Stimulated activated CD4-positive, alpha-beta T cell treated with anti-CD3 and anti-CD28 coated beads, Interleukin-4, amount 100 ng/mL, for 24 hours (primary cell): ENCODE measurements around the gene RNF182.
"Not testable (repeated sequence)": the region's sequence is repeated elsewhere in the genome, so short reads cannot be mapped to it uniquely, and the experiment has no call there.

Experiments used
- DNase-seq: peaks from one replicate; pipeline ENCODE4 v3.0.0-alpha.2; 2020

The RNF182 gene

GRCh38 chr6:13972602-13973001 is 47.9 kb downstream of the RNF182 start:
- DNase-seq: not testable (repeated sequence)

- not testable (repeated sequence) for DNase-seq
These were observed 48.7 kb downstream of the RNF182 start for GRCh38 chr6:13973422-13973821.

DNA sequence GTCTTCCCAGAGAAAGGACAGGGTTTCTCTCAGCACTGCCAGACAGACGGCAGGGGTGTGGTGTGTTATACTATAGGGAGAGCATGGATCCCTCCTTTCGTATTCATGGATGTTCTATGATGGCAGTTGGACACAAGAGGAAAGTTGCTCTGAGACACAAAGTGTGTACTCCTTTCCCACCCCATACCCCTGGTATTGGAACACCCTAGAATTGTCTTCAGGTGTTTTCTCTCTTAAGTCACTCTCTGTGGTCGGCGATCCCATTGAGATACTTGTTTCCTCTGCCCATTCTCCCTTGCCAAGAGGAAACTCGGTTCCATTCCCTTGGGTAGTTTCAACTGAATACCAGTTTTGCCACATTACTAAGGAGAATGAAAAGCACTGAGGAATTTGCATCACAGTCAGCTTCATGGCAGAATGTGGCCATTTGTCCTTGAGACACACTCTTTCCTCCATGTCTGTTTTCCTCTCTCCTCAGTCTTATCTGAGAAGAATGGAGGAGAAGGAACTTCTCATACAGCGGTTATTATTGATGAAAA is 53.4 kb downstream of the RNF182 start:
- no peak for DNase-seq

- DNase-seq: no peak
These were observed 54.0 kb downstream of the RNF182 start for GRCh38 chr6:13978787-13979186.

- no peak for DNase-seq
These were observed 54.8 kb downstream of the RNF182 start for GRCh38 chr6:13979284-13980171.

- no peak for DNase-seq
These were observed 55.8 kb downstream of the RNF182 start for GRCh38 chr6:13980534-13980933.

DNA sequence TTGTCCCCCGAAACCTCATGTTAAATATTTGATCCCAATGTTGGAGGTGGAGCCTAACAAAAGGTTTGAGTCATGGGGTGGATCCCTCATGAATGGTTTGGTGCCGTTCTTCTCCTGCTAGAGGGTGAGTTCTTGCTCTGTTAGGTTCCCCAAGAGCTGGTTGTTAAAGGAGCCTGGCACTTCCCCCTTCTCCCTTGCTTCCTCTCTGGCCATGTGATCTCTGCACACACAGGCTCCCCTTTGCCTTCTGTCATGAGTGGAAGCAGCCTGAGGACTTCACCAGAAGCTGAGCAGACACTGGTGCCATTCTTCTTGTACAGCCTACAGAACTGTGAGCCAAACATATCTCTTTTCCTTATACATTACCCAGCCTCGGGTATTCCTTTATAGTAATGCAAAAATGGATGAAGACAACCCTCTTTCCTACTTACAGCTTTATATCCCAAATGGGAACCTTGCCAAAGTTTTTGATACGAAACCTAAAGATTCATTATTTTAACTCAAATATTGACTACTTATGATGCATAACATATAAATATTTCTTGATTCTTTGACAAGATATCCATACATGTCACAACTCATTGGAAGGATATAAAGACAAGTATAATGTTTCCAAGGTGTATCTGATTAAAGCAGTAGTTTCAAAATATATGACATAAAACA is 61.0 kb downstream of the RNF182 start:
- no peak for DNase-seq

DNA sequence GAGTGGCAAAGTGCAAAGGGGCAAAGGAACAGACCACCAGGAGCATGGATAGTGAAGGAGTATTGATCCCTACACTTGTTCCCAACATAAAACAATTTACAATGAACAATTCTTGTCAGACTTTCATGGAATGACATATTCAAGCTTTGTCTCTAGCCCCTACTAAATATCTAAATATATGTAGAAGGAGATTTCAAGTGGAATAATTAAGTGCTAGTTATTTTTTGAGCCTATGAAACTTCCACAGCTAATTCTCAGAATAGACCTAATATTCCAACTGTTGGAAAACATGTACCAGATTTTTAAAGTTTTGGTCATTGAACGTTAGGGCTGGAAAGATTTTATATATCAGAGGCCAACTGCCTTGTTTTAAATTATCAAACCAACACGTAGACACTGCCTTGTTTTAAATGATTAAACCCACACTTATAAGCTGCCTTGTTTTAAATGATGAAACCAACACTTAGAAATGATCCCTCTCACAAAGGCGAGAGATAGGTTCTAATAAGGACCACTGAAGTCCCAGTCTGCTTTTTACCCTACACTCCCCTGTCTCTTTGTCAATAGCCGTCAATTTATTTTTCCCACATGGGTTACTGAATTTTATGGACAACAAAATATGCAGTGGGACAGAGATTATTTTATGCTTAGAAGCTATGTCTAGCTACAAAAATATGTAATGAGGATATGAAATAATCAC is 62.1 kb downstream of the RNF182 start:
- no peak for DNase-seq

- DNase-seq: no peak
These were observed 62.7 kb downstream of the RNF182 start for GRCh38 chr6:13987400-13987865.

DNA sequence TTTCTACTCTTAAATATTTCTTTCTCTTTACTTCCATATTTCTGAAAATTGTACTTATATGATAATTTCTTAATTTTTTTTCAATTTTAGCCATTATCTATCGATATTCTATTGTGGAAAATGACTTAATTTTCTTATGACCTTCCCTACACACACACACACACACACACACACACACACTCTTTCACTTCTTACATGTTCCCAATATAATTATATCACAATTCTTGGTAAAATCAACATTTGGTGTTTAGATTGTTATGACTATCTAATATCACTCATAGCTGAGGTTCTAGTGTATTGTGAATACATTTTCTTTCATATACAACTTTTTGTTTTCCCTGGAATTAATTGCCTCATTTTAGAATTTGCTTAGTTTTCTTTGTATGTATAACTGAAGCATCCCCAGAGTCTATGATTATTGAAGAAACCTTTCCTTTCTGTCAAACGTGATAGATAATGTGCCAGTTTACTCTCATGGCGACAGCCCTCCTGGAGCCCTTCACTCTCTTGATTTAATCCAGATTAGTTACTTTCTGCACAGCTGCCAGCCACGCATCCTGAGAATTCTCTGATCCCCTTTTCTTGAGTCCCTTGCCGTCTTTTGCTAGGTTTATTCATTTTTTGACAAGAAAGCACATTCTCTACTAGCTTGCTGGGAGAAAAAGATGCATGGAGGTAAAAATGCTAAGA is 63.4 kb downstream of the RNF182 start:
- no peak for DNase-seq

GRCh38 chr6:13988908-13989307 is 64.2 kb downstream of the RNF182 start:
- no peak for DNase-seq

DNA sequence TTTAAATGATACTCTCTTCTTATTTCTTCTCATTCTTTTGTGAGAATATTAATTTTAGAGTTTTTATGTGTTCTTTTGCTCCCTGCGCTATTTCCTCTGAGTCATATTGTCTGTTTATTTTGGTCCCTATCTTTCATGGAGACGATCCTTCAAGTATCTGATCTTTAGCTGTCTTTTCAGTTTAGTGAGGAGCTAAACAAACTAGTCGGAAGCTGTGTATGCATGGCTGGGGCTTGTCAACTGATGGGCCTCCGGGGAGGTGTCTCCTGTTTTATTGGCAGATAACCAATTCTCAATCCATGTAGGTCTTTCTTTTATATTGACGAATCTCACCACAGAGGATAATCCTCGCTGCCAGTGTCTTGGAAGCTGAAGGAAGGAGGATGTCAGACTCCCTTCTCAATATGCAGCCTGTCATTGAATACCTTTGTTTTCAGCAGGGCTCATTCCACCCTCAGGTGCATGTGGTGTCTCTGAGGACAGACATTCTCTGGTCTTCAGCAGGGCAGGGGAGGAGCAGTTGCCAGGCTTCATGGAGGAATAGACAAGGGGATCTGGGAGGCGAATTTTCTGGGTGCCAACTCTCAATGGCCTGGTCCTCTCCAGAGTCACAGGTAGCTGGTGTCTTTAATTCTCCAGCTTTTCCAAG is 64.9 kb downstream of the RNF182 start:
- no peak for DNase-seq

DNA sequence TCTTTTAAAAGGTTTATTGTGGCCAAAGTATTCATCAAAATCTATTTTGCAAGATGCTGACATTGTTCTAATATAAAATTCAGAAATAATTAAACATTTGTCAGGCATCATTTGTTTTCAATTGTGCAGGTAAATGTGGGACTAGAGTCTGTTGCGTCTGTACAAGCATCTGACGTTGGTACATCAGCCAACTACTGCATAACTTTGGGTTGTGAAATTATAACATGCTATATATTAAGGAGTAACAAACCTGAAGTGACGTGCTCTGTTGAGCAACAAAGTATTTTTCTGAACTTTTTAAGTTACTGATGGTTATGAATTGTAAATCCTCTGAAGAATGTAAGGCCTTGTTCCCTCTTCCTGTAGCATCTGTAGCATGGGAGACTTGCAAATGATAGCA is 66.0 kb downstream of the RNF182 start:
- DNase-seq: no peak

GRCh38 chr6:13991393-13991792 is 66.6 kb downstream of the RNF182 start:
- no peak for DNase-seq

- DNase-seq: no peak
These were observed 67.8 kb downstream of the RNF182 start for GRCh38 chr6:13992417-13993055.

- DNase-seq: no peak
These were observed 68.7 kb downstream of the RNF182 start for GRCh38 chr6:13993416-13993815.

DNA sequence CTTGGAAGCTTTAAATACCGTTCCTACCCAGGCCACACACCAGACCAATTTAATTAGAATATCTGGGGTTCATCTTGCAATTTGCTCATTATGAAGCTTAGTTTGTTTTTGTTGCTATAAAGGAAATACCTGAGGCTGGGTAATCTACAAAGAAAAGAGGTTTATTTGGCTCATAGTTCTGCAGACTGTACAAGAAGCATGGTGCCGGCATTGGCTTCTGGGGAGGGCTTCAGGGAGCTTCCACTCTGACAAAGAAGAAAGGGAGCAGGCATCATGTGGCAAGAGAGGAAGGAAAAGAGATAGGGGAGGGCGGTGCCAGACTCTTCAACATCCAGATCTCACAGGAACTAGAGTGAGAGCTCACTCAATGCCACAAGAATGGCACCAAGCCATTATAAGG is 73.6 kb downstream of the RNF182 start:
- no peak for DNase-seq

- no peak for DNase-seq
These were observed 76.1 kb downstream of the RNF182 start for GRCh38 chr6:14000901-14001300.

- no peak for DNase-seq
These were observed 76.7 kb downstream of the RNF182 start for GRCh38 chr6:14001329-14002012.

- no peak for DNase-seq
These were observed 77.6 kb downstream of the RNF182 start for GRCh38 chr6:14002176-14002947.
